Fibroblast of lung (primary cell): ENCODE data around the gene NUP58.

Experiments used
- CTCF ChIP-seq, 2 donors: IDR thresholded peaks in 1 of 2; conservative IDR thresholded peaks in 1 of 2; 1 replicate in 1 of 2; 2 replicates in 1 of 2; pipeline ENCODE4 v1.5.1; 2011 to 2012; ENCODE audit warnings: low read length in 2 of 2, control low read depth in 1 of 2, inconsistent platforms in 1 of 2, low read depth in 1 of 2, mild to moderate bottlenecking in 1 of 2
- EZH2 ChIP-seq: IDR thresholded peaks from 2 replicates; pipeline ENCODE4 v1.5.1; 2012; ENCODE audit warnings: low read length, control low read depth, mild to moderate bottlenecking; ENCODE audit errors: missing control alignments

DNA sequence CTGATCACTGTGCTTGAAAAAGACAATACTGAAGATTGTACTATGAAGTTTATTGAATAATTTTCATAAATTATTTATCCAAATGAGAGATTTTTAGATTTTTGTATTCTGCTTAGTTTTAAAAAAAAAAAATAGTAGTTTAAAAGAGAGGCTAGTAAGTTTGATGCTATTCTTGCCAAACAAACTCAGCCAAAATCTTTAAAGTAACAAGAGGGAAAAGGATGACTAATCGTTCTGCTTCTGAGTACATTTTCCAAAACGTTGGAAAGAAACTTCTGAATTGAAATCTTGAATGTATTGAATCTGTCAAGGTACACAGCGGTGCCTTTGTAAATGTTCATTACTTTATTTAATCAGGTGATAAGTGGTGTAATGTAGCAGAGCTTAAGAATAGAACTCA lies 34.4 kb downstream of the NUP58 start:
- no peak for TF ChIP-seq CTCF (conservative IDR thresholded peaks at IDR 0.05 in 1 of 2, IDR thresholded peaks at IDR 0.05 in 1 of 2; ENCODE audit: low read depth in 1 of 2, low read length in 2 of 2)
- TF ChIP-seq EZH2: no peak
